ENCODE results near the gene FBXW2.

DNA sequence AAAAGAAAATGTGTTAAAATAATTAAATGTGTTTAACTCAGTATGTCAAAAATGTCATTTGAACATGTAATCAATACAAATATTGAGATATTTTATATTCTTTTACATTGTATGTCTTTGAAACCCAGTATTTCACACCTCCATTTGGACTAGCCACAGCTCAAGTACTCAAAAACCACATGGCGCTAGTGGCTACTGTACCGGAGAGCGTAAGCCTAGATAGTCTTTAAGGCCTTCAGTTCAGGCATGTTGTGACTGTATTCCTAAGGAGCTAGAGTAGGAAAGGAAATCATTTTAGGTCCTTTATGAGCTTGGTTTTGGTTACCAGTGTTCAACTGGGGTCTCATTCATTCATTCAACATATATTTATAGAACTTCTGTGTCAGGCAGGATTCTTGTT is 12.8 kb downstream of the FBXW2 start:
- TF ChIP-seq, protein P1, sequence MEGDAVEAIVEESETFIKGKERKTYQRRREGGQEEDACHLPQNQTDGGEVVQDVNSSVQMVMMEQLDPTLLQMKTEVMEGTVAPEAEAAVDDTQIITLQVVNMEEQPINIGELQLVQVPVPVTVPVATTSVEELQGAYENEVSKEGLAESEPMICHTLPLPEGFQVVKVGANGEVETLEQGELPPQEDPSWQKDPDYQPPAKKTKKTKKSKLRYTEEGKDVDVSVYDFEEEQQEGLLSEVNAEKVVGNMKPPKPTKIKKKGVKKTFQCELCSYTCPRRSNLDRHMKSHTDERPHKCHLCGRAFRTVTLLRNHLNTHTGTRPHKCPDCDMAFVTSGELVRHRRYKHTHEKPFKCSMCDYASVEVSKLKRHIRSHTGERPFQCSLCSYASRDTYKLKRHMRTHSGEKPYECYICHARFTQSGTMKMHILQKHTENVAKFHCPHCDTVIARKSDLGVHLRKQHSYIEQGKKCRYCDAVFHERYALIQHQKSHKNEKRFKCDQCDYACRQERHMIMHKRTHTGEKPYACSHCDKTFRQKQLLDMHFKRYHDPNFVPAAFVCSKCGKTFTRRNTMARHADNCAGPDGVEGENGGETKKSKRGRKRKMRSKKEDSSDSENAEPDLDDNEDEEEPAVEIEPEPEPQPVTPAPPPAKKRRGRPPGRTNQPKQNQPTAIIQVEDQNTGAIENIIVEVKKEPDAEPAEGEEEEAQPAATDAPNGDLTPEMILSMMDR (IDR thresholded peaks at IDR 0.05), result no peak
- TF ChIP-seq POLR2A (IDR thresholded peaks at IDR 0.05), result no peak
